Colonic mucosa (tissue), 4 donors: ENCODE results near the gene HIPK2. TPM values are rescaled to one million over a fixed set of nuclear protein-coding genes. Genes with fewer than 3 reads are reported as not detected.

Experiments
- DNase-seq: peaks from one replicate; pipeline ENCODE4 v3.0.0-alpha.2; 2020
- H3K27ac ChIP-seq: fragments of 200-600 bp; one replicate; pipeline ENCODE4 v1.8.0; 2021
- H3K27me3 ChIP-seq: fragments of 200-600 bp; one replicate; pipeline ENCODE4 v1.8.0; 2021
- H3K36me3 ChIP-seq: fragments of 200-600 bp; one replicate; pipeline ENCODE4 v1.8.0; 2021
- H3K4me1 ChIP-seq: fragments of 200-600 bp; one replicate; pipeline ENCODE4 v1.8.0; 2021; ENCODE audit warnings: mild to moderate bottlenecking
- H3K4me3 ChIP-seq: fragments of 200-600 bp; one replicate; pipeline ENCODE4 v1.8.0; 2021
- H3K9ac ChIP-seq, 2 donors: one replicate each; pipeline ENCODE4 v1.7.0; 2013; ENCODE audit warnings: control low read depth in 2 of 2, low read depth in 2 of 2, low read length in 2 of 2
- H3K9me3 ChIP-seq: fragments of 200-600 bp; one replicate; pipeline ENCODE4 v1.8.0; 2021
- CTCF ChIP-seq: fragments of 200-600 bp; IDR thresholded peaks from one replicate; pipeline ENCODE4 v1.8.0; 2022; ENCODE audit warnings: antibody characterized with exemption, mild to moderate bottlenecking
- intact Hi-C: fragments of 100-400 bp; cut with DNase I; formaldehyde crosslinking; loops from one replicate; pipeline ENCODE4 v1.14.1; 2022
- total RNA-seq, 2 donors: library from RNA; stranded (reverse); fragmentation: NEBNext Ultra II Directional in 1 of 2; extraction: Animal tissue kit (Norgen Biotek cat#: 25700) in 1 of 2; gene quantifications; one replicate each; pipeline ENCODE4 v1.2.1, GENCODE V29; 2021
- donor health status: healthy.
- donor health status: DM: no; HTN: no; CAD: no.
- donor health status: DM: no; HTN: no; CAD: no.

HIPK2 gene
- total RNA-seq, 2 donors from 2014 or later = 25.3 to 28.4 TPM

- no peak for DNase-seq
- H3K4me3 ChIP-seq = no peak overlapping the region
- H3K4me1 ChIP-seq = no peaks in the 10 kb centered on the region
- no peak overlapping the region for H3K27ac ChIP-seq
- no peak overlapping the region for H3K9ac ChIP-seq
- no peak for TF ChIP-seq CTCF
- H3K9me3 ChIP-seq = no peaks in the 10 kb centered on the region
- H3K36me3 ChIP-seq = no peaks in the 10 kb centered on the region
- no peaks in the 10 kb centered on the region for H3K27me3 ChIP-seq
- intact Hi-C loops = no loop called here
Observed at GRCh38 chr7:139651308-139651707, 126.5 kb downstream of the HIPK2 start.

GRCh38 chr7:139650429-139651100 is 127.2 kb downstream of the HIPK2 start:
- Histone ChIP-seq H3K9ac (no peak overlapping the region), H3K36me3 (no peaks in the 10 kb centered on the region), H3K9me3 (no peaks in the 10 kb centered on the region), H3K4me3 (no peak overlapping the region), H3K4me1 (no peaks in the 10 kb centered on the region), H3K27ac (no peak overlapping the region), H3K27me3 (no peaks in the 10 kb centered on the region)
- no peak for DNase-seq
- intact Hi-C loops = no loop called here
- no peak for TF ChIP-seq CTCF

GRCh38 chr7:139648941-139649425 is 128.8 kb downstream of the HIPK2 start:
- no peaks in the 10 kb centered on the region for H3K4me1 ChIP-seq
- H3K9ac ChIP-seq = peak overlapping the region in 1 of 2 donors; percentile 34
- no peaks in the 10 kb centered on the region for H3K36me3 ChIP-seq
- no peak overlapping the region for H3K4me3 ChIP-seq
- intact Hi-C loops = loop anchor here (10.0 kb wide), 1 partner anchor 126 kb away; the partner anchor contains the start of gene HIPK2
- no peaks in the 10 kb centered on the region for H3K9me3 ChIP-seq
- DNase-seq = no peak
- TF ChIP-seq CTCF = no peak
- no peak overlapping the region for H3K27ac ChIP-seq
- no peaks in the 10 kb centered on the region for H3K27me3 ChIP-seq

- Histone ChIP-seq H3K27me3 (no peaks in the 10 kb centered on the region), H3K27ac (no peak overlapping the region), H3K4me3 (no peak overlapping the region), H3K9me3 (no peaks in the 10 kb centered on the region), H3K9ac (no peak overlapping the region), H3K4me1 (no peaks in the 10 kb centered on the region), H3K36me3 (no peaks in the 10 kb centered on the region)
- no peak for TF ChIP-seq CTCF
- DNase-seq = no peak
- intact Hi-C loops = loop anchor here (10.0 kb wide), 1 partner anchor 126 kb away; the partner anchor contains the start of gene HIPK2
Observed at GRCh38 chr7:139648391-139648861, 129.4 kb downstream of the HIPK2 start.

- Histone ChIP-seq H3K4me1 (no peaks in the 10 kb centered on the region), H3K4me3 (no peak overlapping the region), H3K27ac (no peak overlapping the region), H3K36me3 (no peaks in the 10 kb centered on the region), H3K9ac (no peak overlapping the region), H3K9me3 (no peaks in the 10 kb centered on the region), H3K27me3 (no peaks in the 10 kb centered on the region)
- no peak for TF ChIP-seq CTCF
- intact Hi-C loops = loop anchor here (2.0 to 10.0 kb wide), 2 partner anchors 127 to 355 kb away; partner anchors contain the start of gene HIPK2
- DNase-seq = no peak
Observed at GRCh38 chr7:139647814-139648390, 129.9 kb downstream of the HIPK2 start.
